MM.1S (cell line): ENCODE results near the gene TMCO6.

ENCODE experiments used
- DNase-seq: peaks from one replicate; pipeline ENCODE4 v3.0.0-alpha.2; 2015
- H2AFZ ChIP-seq: fragments of 300-600 bp; sonication (generic); 2 replicates; pipeline ENCODE4 v1.6.0; 2016; ENCODE audit warnings: antibody characterized with exemption, low read length
- H3F3A ChIP-seq: fragments of 300-600 bp; sonication (generic); 2 replicates; pipeline ENCODE4 v1.6.1; 2016; ENCODE audit warnings: mild to moderate bottlenecking, antibody characterized with exemption, low read length, moderate library complexity, mixed read lengths; ENCODE audit not compliant: insufficient read depth
- H3K27ac ChIP-seq: fragments of 300-600 bp; sonication (generic); 2 replicates; pipeline ENCODE4 v1.5.1; 2016; ENCODE audit warnings: mild to moderate bottlenecking, low read length
- H3K27me3 ChIP-seq: fragments of 300-600 bp; sonication (generic); replicated peaks from 2 replicates; pipeline ENCODE4 v1.6.0; 2016; ENCODE audit warnings: low read length; ENCODE audit not compliant: insufficient read depth
- H3K36me3 ChIP-seq: fragments of 300-600 bp; sonication (generic); replicated peaks from 2 replicates; pipeline ENCODE4 v1.6.1; 2016; ENCODE audit warnings: mild to moderate bottlenecking, low read length, mixed read lengths; ENCODE audit not compliant: insufficient read depth
- H3K4me1 ChIP-seq: fragments of 300-600 bp; sonication (generic); 2 replicates; pipeline ENCODE4 v1.6.1; 2016; ENCODE audit warnings: low read length, mixed read lengths
- H3K4me2 ChIP-seq: fragments of 300-600 bp; sonication (generic); 2 replicates; pipeline ENCODE4 v1.6.0; 2016; ENCODE audit warnings: low read depth, low read length
- H3K4me3 ChIP-seq: fragments of 300-600 bp; sonication (generic); 2 replicates; pipeline ENCODE4 v1.5.1; 2016; ENCODE audit warnings: low read length, mixed read lengths
- H3K79me2 ChIP-seq: fragments of 300-600 bp; sonication (generic); 2 replicates; pipeline ENCODE4 v1.6.1; 2016; ENCODE audit warnings: mixed run types, low read length, mixed read lengths
- H3K9ac ChIP-seq: fragments of 300-600 bp; sonication (generic); 2 replicates; pipeline ENCODE4 v1.6.1; 2016; ENCODE audit warnings: low read length, mixed read lengths
- H3K9me2 ChIP-seq: fragments of 300-600 bp; sonication (generic); replicated peaks from 2 replicates; pipeline ENCODE4 v1.6.1; 2016; ENCODE audit warnings: mild to moderate bottlenecking, low read length, mixed read lengths; ENCODE audit not compliant: insufficient read depth
- H3K9me3 ChIP-seq: fragments of 300-600 bp; sonication (generic); replicated peaks from 2 replicates; pipeline ENCODE4 v1.6.1; 2016; ENCODE audit warnings: mild to moderate bottlenecking, low read length, mixed read lengths; ENCODE audit not compliant: insufficient read depth
- H4K20me1 ChIP-seq: fragments of 300-600 bp; sonication (generic); 2 replicates; pipeline ENCODE4 v1.6.1; 2016; ENCODE audit warnings: mild to moderate bottlenecking, low read length, moderate library complexity, mixed read lengths; ENCODE audit not compliant: insufficient read depth
- EZH2 ChIP-seq: fragments of 300-600 bp; sonication (generic); optimal IDR thresholded peaks from 2 replicates; pipeline ENCODE3; 2017; ENCODE audit warnings: low read depth, mild to moderate bottlenecking, antibody characterized with exemption, low read length, mixed read lengths
- EZH2phosphoT487 ChIP-seq: fragments of 300-600 bp; sonication (generic); IDR thresholded peaks from 2 replicates; pipeline ENCODE4 v1.6.1; 2018; ENCODE audit warnings: antibody characterized with exemption, low read length
- TF ChIP-seq, protein P1 (sequence below): fragments of 300-600 bp; sonication (generic); IDR thresholded peaks from 2 replicates; pipeline ENCODE4 v1.5.1; 2016; ENCODE audit warnings: antibody characterized with exemption, low read length, mixed read lengths

The TMCO6 gene

DNA sequence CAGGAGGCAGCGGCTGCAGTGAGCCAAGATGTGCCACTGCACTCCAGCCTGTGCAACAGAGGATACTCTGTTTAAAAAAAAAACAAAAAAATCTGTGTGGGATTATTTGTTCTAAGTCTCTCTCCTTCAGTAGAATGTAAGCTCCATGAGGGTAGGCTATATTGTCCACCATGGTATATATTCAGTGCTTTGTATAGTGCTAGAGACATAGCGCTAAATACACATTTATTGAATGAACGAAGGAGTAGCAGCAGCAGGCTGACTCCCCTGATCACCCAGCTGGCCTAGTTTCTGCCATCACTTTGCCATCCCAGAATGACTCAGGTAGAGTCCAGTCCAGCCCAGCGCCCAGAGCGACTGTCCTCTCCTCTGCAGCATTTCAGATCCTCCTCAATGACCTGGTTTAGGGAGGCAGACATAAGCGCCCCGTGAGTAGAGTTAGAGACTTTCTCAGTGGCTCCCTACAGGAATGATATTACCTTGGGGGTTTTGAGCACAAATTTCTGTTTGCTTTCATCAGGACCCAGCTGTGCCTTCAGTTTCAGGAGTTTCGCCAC, 51.2 kb downstream of the TMCO6 start:
- Histone ChIP-seq H3K27ac (peak overlapping the region; percentile 63), H2AFZ (peak overlapping the region; percentile 93)

DNA sequence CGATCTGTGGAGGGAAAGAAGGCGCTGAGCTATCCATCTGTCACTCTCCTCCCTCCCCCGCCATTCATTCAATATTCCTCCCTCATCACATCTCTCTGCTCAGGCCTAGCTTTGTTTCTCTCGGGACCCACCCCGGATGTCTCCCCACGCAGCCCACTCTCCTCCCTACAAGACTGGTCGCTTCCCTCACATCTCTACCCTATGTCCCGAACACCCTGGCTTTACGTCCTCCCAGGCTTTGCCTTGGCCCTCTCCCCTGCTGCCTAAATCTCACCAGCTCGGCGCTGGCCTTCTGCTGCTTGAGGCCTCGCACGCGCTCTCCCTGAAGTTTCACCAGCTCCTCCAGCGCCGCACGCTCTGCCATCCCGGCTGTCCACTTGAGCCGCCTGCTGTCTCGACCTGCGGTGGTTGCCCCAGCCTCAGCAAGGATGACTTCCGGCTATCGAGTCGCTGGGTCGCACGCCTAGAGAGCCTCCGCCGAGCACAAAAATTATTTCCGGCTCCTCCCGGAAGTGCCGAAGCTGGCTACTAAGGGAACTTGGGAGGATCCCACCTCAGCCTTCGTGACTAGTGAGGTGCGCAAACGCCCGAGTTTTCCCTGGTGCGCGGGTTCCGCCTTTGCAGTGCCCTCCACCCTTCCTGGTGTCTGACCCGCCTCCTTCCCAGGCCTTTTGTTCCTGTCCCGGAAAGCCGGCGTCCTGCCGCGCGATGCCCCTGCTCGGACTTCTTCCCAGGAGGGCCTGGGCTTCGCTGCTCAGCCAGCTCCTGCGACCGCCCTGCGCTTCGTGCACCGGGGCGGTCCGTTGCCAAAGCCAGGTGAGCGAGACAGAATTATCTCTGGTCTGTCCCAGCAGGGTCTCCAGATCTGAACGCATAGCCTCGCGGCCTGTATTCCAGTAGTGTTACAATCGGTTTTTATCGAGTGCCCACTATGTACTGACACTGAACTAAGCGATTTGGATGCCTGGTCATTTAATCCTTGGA, 52.0 kb downstream of the TMCO6 start, which contains the start of the genes HARS1 and HARS2:
TSS of gene HARS1 (minus strand) at position 430 of the 984 bp plus-strand sequence. CDS start at position 364, 66 bp downstream.
TSS of gene HARS2 (plus strand) at position 515 of the 984 bp plus-strand sequence. CDS start at position 709, 194 bp downstream.
- H2AFZ ChIP-seq = peak within 1 kb of the TSS; percentile 93
- peak within 1 kb of the TSS; percentile 91 for H3K4me3 ChIP-seq
- no peaks in the 10 kb centered on the region for H3K9me2 ChIP-seq
- TF ChIP-seq, protein P1, sequence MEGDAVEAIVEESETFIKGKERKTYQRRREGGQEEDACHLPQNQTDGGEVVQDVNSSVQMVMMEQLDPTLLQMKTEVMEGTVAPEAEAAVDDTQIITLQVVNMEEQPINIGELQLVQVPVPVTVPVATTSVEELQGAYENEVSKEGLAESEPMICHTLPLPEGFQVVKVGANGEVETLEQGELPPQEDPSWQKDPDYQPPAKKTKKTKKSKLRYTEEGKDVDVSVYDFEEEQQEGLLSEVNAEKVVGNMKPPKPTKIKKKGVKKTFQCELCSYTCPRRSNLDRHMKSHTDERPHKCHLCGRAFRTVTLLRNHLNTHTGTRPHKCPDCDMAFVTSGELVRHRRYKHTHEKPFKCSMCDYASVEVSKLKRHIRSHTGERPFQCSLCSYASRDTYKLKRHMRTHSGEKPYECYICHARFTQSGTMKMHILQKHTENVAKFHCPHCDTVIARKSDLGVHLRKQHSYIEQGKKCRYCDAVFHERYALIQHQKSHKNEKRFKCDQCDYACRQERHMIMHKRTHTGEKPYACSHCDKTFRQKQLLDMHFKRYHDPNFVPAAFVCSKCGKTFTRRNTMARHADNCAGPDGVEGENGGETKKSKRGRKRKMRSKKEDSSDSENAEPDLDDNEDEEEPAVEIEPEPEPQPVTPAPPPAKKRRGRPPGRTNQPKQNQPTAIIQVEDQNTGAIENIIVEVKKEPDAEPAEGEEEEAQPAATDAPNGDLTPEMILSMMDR = no peak
- no peak for TF ChIP-seq EZH2
- TF ChIP-seq EZH2phosphoT487 = no peak
- peaks cover 55% of the 10 kb centered on the region for H3K79me2 ChIP-seq
- H3K9ac ChIP-seq = peak within 1 kb of the TSS; percentile 80
- DNase-seq = peak; percentile 95
- H3K9me3 ChIP-seq = no peaks in the 10 kb centered on the region
- no peaks in the 10 kb centered on the region for H3K27me3 ChIP-seq
- peak within 1 kb of the TSS; percentile 87 for H3K4me2 ChIP-seq
- peaks cover 10% of the 10 kb centered on the region for H3K36me3 ChIP-seq
- peaks cover 15% of the 10 kb centered on the region for H3F3A ChIP-seq
- peak within 1 kb of the TSS; percentile 63 for H3K27ac ChIP-seq
- H3K4me1 ChIP-seq = peaks cover 10% of the 10 kb centered on the region; the same call in 1 of the 2 replicates
- H4K20me1 ChIP-seq = no peaks in the 10 kb centered on the region

More for the DNA sequence above, 51.2 kb downstream of the TMCO6 start:
- no peaks in the 10 kb centered on the region for H3K9me3 ChIP-seq
- TF ChIP-seq EZH2phosphoT487 (no peak), EZH2 (no peak)
- TF ChIP-seq, protein P1 = no peak
- H3K4me1 ChIP-seq = peaks cover 10% of the 10 kb centered on the region; the same call in 1 of the 2 replicates
- peaks cover 10% of the 10 kb centered on the region for H3K36me3 ChIP-seq
- H3K4me2 ChIP-seq = peak overlapping the region; percentile 87
- H3K4me3 ChIP-seq = peak overlapping the region; percentile 91
- no peaks in the 10 kb centered on the region for H4K20me1 ChIP-seq
- H3K9ac ChIP-seq = peak overlapping the region; percentile 80
- no peak for DNase-seq
- H3K79me2 ChIP-seq = peaks cover 55% of the 10 kb centered on the region
- no peaks in the 10 kb centered on the region for H3K27me3 ChIP-seq
- peaks cover 15% of the 10 kb centered on the region for H3F3A ChIP-seq
- no peaks in the 10 kb centered on the region for H3K9me2 ChIP-seq

DNA sequence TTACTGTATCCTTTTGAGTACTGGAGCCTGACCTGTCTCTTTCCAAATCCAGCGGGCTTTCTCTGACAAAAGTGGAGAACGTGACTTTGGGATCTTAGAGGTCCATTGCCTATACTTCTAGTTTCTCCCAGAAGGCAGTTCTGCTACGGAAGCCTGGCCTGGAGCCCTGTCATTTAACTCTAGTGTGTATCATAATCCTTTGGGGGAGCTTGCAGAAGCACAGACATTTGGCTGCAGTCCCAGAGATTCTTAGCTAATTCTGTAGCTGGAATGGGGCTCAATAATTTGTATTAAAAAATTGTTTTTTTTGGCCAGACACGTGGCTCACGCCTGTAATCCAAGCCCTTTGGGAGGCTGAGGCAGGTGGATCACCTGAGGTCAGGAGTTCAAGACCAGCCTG, 55.0 kb downstream of the TMCO6 start:
- Histone ChIP-seq H3K4me3 (no peak overlapping the region), H3K9me2 (no peaks in the 10 kb centered on the region), H4K20me1 (no peaks in the 10 kb centered on the region), H3K27me3 (no peaks in the 10 kb centered on the region), H3K27ac (no peak overlapping the region), H2AFZ (no peak overlapping the region), H3K4me2 (no peak overlapping the region), H3K4me1 (peaks cover 10% of the 10 kb centered on the region; the same call in 1 of the 2 replicates), H3K36me3 (peaks cover 14% of the 10 kb centered on the region; the same call in 1 of the 2 replicates), H3K9me3 (no peaks in the 10 kb centered on the region), H3F3A (peaks cover 15% of the 10 kb centered on the region), H3K9ac (no peak overlapping the region), H3K79me2 (peaks cover 49% of the 10 kb centered on the region)
- no peak for TF ChIP-seq EZH2phosphoT487
- TF ChIP-seq, protein P1 = no peak
- TF ChIP-seq EZH2 = no peak
- no peak for DNase-seq
